Astrocyte of the cerebellum (primary cell): ENCODE results near the gene MIS18BP1.

Experiments used
- DNase-seq: peaks from one replicate; pipeline ENCODE4 v3.0.0-alpha.2; 2011; ENCODE audit warnings: low read depth
- H3K4me3 ChIP-seq: 2 replicates; pipeline ENCODE4 v1.5.1; 2011; ENCODE audit warnings: mild to moderate bottlenecking, low read depth, low read length, moderate library complexity
- in situ Hi-C: cut with HindIII; loops from 2 replicates; pipeline ENCODE4 v1.10.0; 2017; ENCODE audit warnings: low sequenced_read_pairs
- TF ChIP-seq, protein P1 (sequence below): IDR thresholded peaks from 2 replicates; pipeline ENCODE4 v1.5.1; 2012; ENCODE audit warnings: low read length, low read depth, moderate library complexity, mild to moderate bottlenecking; ENCODE audit errors: missing control alignments

MIS18BP1 gene

GRCh38 chr14:45271858-45272537 is 19.0 kb upstream of the MIS18BP1 start:
- H3K4me3 ChIP-seq = no peak overlapping the region
- no peak for DNase-seq
- in situ Hi-C loops = loop anchor here (25.0 kb wide), 1 partner anchor 360 kb away; no protein-coding TSS in a partner anchor
- TF ChIP-seq, protein P1, sequence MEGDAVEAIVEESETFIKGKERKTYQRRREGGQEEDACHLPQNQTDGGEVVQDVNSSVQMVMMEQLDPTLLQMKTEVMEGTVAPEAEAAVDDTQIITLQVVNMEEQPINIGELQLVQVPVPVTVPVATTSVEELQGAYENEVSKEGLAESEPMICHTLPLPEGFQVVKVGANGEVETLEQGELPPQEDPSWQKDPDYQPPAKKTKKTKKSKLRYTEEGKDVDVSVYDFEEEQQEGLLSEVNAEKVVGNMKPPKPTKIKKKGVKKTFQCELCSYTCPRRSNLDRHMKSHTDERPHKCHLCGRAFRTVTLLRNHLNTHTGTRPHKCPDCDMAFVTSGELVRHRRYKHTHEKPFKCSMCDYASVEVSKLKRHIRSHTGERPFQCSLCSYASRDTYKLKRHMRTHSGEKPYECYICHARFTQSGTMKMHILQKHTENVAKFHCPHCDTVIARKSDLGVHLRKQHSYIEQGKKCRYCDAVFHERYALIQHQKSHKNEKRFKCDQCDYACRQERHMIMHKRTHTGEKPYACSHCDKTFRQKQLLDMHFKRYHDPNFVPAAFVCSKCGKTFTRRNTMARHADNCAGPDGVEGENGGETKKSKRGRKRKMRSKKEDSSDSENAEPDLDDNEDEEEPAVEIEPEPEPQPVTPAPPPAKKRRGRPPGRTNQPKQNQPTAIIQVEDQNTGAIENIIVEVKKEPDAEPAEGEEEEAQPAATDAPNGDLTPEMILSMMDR = no peak

DNA sequence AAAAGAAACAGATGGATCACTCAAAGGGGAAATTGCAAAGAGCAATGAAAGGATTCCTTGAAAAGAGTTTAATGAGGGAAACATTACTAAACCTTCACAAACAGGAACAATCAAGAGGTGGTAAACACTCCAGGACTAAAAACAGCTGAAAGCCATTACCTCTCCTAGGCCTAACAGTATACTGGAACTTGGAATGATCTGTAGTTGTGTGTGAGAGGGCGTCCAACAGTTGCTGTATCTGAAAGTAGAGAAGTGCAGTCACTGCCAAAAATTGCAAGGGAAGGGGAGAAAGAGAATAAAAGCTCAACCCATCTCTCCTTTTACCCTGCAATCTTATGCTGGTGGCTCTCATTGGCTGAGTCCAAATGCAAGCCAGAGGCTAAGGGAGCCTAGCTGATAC is 17.0 kb upstream of the MIS18BP1 start:
- DNase-seq = no peak
- no peak overlapping the region for H3K4me3 ChIP-seq
- in situ Hi-C loops = loop anchor here (25.0 kb wide), 1 partner anchor 358 kb away; no protein-coding TSS in a partner anchor
- TF ChIP-seq, protein P1 = no peak

DNA sequence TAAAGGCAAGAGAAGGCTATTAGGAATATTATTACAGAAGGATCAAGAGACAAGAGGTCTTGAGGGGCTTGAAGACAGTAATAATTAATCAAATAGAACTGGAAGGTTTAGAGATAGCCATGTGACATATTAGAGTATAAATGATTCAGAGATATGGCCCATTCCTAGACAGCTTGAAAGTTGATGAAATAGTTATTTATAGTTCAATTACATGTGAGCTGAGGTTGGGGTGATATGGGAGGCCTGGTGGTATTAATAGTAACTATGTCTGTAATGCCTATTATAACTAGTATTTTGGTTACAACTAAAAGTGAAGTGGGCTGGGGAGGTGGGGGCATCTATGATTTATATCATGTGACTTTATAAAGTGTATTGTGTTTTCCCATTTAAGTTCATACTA is 14.1 kb upstream of the MIS18BP1 start:
- DNase-seq = no peak
- in situ Hi-C loops = loop anchor here (25.0 kb wide), 1 partner anchor 355 kb away; no protein-coding TSS in a partner anchor
- TF ChIP-seq, protein P1 = no peak
- H3K4me3 ChIP-seq = no peak overlapping the region

- no peak for DNase-seq
- H3K4me3 ChIP-seq = no peak overlapping the region
- in situ Hi-C loops = loop anchor here (25.0 kb wide), 1 partner anchor 350 kb away; no protein-coding TSS in a partner anchor
- TF ChIP-seq, protein P1 = no peak
Observed at GRCh38 chr14:45262637-45263036, 9.6 kb upstream of the MIS18BP1 start.

- DNase-seq = no peak
- TF ChIP-seq, protein P1 = no peak
- no peak overlapping the region for H3K4me3 ChIP-seq
- in situ Hi-C loops = loop anchor here (25.0 kb wide), 1 partner anchor 349 kb away; no protein-coding TSS in a partner anchor
Observed at GRCh38 chr14:45261209-45261608, 8.2 kb upstream of the MIS18BP1 start.

DNA sequence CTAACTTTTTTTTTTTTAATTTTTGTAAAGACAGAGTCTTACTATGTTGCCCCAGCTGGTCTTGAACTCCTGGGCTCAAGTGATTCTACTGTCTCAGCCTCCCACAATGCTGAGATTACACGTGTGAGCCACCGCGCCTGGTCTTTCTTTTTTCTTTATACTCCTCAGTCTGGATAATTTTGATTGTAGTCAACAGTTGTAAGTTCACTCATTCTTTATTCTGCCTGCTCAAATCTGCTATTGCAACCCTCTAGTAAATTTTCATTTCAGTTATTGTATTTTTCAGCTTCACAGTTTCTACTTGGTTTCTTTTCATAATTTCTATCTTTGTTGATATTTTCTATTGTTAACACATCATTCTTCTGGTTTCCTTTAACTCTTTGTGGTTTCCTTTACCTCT is 5.8 kb upstream of the MIS18BP1 start:
- in situ Hi-C loops = loop anchor here (25.0 kb wide), 1 partner anchor 347 kb away; no protein-coding TSS in a partner anchor
- no peak overlapping the region for H3K4me3 ChIP-seq
- DNase-seq = no peak
- TF ChIP-seq, protein P1 = no peak
